SKM-1 treated with dmso at 0.1 percent for 144 hours (cell line): Measurements from ENCODE around the gene KCTD14.
"Not testable (repeated sequence)": the region's sequence is repeated elsewhere in the genome, so short reads cannot be mapped to it uniquely, and the experiment has no call there.

Experiments used
- DNase-seq: peaks from one replicate; lab custom pipeline; 2025; ENCODE audit not compliant: unreplicated experiment; lab: John Stamatoyannopoulos, UW

The KCTD14 gene

DNA sequence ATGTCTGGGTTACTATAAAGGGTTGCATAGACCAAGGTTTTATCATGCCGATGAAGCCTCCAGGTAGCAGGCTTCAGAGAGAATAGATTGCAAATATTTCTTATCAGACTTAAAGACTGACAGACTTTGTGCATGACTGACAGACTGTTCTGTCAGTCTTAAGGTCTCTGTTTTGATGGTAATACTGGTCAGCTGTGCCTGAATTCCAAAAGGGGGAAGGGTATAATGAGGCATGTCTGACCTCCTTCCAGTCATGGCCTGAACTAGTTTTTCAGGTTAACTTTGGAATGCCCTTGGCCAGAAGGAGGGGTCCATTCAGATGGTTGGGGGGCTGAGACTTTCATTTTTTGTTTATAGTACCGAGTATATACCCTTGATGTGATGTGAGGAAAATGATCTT lies 4.7 kb upstream of the KCTD14 start:
- DNase-seq: no peak

DNA sequence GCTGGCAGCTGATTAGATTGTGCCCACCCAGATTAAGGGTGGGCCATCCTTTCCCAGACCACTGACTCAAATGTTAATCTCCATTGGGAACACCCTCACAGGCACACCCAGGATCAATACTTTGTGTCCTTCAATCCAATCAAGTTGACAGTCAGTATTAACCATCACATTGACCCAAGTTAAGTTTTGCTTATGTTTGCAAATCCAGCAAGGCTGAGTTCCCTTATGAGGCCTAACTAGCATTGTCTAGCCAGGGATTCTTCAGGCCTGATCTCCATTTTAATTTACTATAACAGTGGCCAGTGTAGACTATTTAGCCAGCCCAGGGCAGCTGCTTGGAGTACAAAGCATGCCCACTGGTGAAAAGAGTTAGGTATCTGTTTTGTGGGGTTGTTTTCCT lies 2.3 kb upstream of the KCTD14 start:
- DNase-seq: no peak

DNA sequence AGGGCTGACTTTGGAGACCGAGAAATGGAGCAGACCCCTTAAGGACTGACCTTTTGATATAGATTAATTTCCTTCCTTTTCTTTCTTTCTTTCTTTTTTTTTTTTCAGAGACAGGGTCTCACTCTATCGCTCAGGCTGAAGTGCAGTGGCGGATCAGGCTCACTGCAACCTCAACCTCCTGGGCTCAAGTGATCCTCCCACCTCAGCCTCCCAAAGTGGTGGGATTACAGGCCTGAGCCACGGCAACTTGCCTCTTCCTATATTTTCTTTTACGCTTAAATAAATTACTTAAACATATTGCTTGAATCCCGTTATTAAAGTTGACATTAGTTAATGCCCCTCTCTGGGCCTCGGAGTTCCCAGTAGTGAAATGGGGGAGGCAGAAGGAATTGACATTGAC lies 350 bp upstream of the KCTD14 start:
- DNase-seq: no peak

DNA sequence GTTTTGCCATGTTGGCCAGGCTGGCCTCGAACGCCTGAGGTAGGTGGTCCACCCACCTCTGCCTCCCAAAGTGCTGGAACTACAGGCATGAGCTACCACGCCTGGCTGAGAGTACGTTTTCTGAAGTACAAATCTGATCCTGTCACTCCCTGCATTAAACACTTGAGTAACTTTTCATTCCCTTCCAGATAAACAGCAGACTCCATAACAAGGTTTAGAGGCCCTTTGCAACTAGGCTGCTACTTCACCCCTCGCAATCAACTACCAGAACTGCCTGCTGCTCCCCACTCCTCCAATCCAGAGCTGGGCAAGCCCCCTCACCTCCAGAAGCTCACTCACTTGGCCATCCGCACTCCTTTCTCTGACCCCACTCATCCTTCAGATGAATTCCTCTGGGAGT lies 1.5 kb downstream of the KCTD14 start:
- no peak for DNase-seq

DNA sequence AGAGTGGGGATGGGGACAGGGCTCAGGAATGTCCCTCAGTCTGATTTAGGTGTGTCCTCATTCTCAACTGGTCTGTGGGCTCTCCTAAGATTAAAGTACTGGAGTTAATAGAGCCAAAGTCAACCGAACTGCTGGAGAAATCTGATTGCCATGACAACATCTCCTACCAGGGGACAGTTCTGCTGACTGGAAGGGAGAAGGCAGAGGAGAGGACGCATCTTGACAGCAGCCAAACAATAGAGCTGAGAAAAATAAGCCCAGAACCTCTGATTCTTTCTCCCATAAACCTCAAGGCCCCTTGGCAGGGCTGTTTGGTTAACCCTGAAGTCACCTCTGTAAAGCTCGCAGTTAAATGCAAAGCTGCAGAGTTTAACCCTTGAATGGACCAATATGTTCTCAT lies 2.8 kb downstream of the KCTD14 start:
- DNase-seq: no peak

- DNase-seq: no peak
Observed at GRCh38 chr11:78019808-78020207, 3.3 kb downstream of the KCTD14 start.

- DNase-seq: no peak
Observed at GRCh38 chr11:78015878-78016277, 7.2 kb downstream of the KCTD14 start.

DNA sequence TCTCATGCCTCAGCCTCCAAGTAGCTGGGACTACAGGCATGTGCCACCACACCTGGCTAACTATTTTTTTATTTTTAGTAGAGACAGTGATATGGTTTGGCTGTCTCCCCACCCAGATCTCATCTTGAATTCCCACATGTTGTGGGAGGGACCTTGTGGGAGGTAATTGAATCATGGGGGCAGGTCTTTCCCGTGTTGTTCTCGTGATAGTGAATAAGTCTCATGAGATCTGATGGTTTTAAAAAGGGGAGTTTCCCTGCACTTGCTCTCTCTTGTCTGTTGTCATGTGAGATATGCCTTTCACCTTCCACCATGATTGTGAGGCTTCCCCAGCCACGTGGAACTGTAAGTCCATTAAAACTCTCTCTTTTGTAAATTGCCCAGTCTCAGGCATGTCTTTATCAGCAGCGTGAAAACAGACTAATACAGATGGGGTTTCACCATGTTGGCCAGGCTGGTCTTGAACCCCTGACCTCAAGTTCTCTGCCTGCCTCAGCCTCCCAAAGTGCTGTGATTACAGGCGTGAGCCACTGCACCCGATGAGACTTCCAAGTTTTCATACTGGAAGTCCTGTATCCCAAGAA lies 8.0 kb downstream of the KCTD14 start:
- not testable (repeated sequence) for DNase-seq

DNA sequence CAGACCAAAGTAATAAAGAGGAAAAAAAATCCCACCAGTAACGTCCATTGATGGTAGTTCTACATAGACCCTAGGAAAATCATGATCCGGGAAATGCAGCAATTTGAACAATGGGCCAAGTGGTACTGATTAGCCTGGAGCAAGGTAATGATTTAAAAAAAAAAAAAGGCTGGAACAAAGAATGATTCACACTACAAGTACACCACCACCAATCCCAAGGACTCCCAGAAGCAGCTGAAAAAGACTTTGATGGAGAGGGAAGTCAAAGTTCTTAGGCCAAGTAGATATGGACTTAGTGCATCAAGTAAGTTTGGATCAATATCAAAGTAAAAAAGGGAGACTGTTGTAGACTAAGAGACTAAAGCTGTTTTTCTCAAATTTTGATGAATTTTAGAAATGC lies 11.8 kb downstream of the KCTD14 start:
- no peak for DNase-seq

DNA sequence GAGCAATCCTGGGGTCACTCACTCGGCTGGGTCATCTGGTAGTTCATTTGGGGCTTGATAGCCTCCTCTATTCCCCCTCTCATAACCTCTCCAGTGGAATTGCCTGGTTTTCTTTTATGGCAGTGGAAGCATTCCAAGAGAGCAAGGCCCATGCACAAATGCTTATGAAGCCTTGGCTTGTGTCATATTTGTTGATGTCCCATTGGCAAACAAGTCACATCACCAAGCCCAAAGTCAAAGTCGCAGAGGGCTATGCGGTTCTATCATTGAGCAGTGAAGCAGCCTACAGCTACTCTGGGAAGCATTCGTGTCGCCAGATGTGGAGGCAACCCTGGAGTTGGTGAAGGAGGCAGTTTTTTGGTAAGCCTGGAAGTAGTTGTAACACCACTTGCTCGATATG lies 12.3 kb downstream of the KCTD14 start:
- DNase-seq: no peak

DNA sequence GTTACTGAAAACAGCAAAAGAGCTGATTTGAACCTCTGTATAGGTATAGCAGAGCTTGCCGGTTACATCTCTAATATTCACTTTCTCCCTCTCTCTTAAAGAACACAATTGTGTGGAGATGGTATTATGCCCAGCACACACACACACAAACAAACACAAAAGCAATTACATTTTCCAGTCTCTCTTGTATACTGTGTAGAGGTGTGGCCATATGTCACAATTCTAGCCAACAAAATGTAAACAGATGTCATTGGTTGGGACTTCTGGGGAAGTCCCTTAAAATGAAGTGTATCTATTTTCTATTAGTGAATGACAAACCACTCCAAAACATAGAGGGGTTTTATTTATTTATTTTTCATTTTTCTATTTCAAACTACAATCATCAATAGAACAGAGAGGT lies 12.8 kb downstream of the KCTD14 start:
- DNase-seq: no peak

- no peak for DNase-seq
Observed at GRCh38 chr11:78009062-78009461, 14.0 kb downstream of the KCTD14 start.

- peak; percentile 79 for DNase-seq
Observed at GRCh38 chr11:78000193-78000592, 22.9 kb downstream of the KCTD14 start.

GRCh38 chr11:77999446-78000030 lies 23.5 kb downstream of the KCTD14 start:
- no peak for DNase-seq

GRCh38 chr11:77994434-77995362 lies 28.4 kb downstream of the KCTD14 start, which contains the start of gene INTS4:
Gene INTS4, minus strand, starts transcription at chr11:77994668. Its CDS starts 25 bp downstream, at chr11:77994643.
- DNase-seq: peak; percentile 100

DNA sequence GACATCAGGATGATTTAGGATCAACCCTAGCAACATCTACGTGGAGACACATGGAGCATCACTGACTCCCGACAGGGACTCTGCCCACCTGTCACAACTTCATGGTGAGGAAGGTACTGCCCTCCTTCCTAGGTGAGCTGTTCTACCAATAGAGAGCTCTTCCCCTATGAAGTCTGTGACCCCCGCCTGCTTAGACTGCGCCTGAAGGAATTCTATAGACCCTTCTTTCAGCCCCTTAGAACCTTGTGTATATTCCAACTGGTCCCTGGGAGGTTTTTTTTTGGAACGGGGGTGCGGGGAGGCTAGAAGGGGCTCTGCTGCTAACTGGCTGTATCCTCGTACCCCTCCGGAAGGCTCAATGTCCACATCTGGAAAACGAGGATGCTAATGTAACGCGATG lies 29.2 kb downstream of the KCTD14 start:
- no peak for DNase-seq

GRCh38 chr11:77990981-77991380 lies 32.1 kb downstream of the KCTD14 start:
- DNase-seq: no peak

GRCh38 chr11:77986456-77986855 lies 36.6 kb downstream of the KCTD14 start:
- DNase-seq: not testable (repeated sequence)

GRCh38 chr11:77981346-77981947 lies 41.6 kb downstream of the KCTD14 start:
- DNase-seq: no peak

DNA sequence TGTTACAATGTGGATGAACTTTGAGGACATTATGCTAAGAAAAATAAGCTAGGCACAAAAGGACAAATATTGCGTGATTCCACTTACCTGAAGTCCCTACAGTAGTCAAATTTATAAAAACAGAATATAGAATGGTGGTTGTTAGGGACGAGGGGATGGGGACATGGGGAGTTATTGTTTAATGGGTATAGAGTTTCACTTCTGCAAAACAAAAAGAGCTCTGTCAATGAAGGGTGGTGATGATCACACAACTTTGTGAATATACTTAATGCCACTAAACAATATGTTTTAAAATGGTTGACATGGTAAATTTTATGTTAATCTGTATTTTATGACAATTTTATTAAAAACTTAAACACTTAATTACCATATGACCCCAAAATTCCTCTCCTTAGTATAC lies 54.7 kb downstream of the KCTD14 start:
- DNase-seq: peak; percentile 5

GRCh38 chr11:77967753-77968152 lies 55.3 kb downstream of the KCTD14 start:
- no peak for DNase-seq

- no peak for DNase-seq
Observed at GRCh38 chr11:77967121-77967520, 56.0 kb downstream of the KCTD14 start.
